ENCODE data around the gene VIPR1. TPM values are rescaled to one million over a fixed set of nuclear protein-coding genes. Genes with fewer than 3 reads are reported as not detected.

Gene VIPR1
- total RNA-seq, 1 donor from 2014 or later: 6.1 TPM

- Mint-ChIP-seq H3K9me3 (ENCODE audit: low read depth) (no peaks in the 10 kb centered on the region), H3K4me3 (ENCODE audit: unreplicated experiment) (no peak overlapping the region), H3K27me3 (ENCODE audit: low read depth) (peaks cover 7% of the 10 kb centered on the region), H3K4me1 (ENCODE audit: low read depth) (no peaks in the 10 kb centered on the region), H3K27ac (ENCODE audit: unreplicated experiment) (no peak overlapping the region), H3K36me3 (ENCODE audit: low read depth) (no peaks in the 10 kb centered on the region)
- DNase-seq (ENCODE audit: low spot score): no peak
- TF ChIP-seq CTCF (IDR thresholded peaks at IDR 0.05): no peak
These were observed 29.8 kb downstream of the VIPR1 start for GRCh38 chr3:42532229-42532628.

GRCh38 chr3:42533161-42533897 is 30.9 kb downstream of the VIPR1 start:
- Mint-ChIP-seq H3K36me3 (ENCODE audit: low read depth) (no peaks in the 10 kb centered on the region), H3K9me3 (ENCODE audit: low read depth) (no peaks in the 10 kb centered on the region), H3K4me3 (ENCODE audit: unreplicated experiment) (no peak overlapping the region), H3K4me1 (ENCODE audit: low read depth) (no peaks in the 10 kb centered on the region), H3K27me3 (ENCODE audit: low read depth) (peaks cover 8% of the 10 kb centered on the region), H3K27ac (ENCODE audit: unreplicated experiment) (no peak overlapping the region)
- DNase-seq (ENCODE audit: low spot score): no peak
- TF ChIP-seq CTCF (IDR thresholded peaks at IDR 0.05): no peak

DNA sequence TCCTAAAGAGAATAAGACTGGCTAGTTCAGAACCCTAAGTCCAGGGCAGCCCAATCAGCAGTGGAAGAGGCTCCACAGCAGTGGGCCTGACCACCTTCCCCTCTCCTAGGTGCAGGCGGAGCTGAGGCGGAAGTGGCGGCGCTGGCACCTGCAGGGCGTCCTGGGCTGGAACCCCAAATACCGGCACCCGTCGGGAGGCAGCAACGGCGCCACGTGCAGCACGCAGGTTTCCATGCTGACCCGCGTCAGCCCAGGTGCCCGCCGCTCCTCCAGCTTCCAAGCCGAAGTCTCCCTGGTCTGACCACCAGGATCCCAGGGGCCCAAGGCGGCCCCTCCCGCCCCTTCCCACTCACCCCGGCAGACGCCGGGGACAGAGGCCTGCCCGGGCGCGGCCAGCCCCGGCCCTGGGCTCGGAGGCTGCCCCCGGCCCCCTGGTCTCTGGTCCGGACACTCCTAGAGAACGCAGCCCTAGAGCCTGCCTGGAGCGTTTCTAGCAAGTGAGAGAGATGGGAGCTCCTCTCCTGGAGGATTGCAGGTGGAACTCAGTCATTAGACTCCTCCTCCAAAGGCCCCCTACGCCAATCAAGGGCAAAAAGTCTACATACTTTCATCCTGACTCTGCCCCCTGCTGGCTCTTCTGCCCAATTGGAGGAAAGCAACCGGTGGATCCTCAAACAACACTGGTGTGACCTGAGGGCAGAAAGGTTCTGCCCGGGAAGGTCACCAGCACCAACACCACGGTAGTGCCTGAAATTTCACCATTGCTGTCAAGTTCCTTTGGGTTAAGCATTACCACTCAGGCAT is 33.7 kb downstream of the VIPR1 start:
- no peak overlapping the region for H3K27ac Mint-ChIP-seq (ENCODE audit: unreplicated experiment)
- DNase-seq (ENCODE audit: low spot score): no peak
- no peak overlapping the region for H3K4me3 Mint-ChIP-seq (ENCODE audit: unreplicated experiment)
- H3K36me3 Mint-ChIP-seq (ENCODE audit: low read depth): no peaks in the 10 kb centered on the region
- H3K9me3 Mint-ChIP-seq (ENCODE audit: low read depth): no peaks in the 10 kb centered on the region
- H3K4me1 Mint-ChIP-seq (ENCODE audit: low read depth): no peaks in the 10 kb centered on the region
- peak; percentile 73 for TF ChIP-seq CTCF (IDR thresholded peaks at IDR 0.05)
- peaks cover 2% of the 10 kb centered on the region for H3K27me3 Mint-ChIP-seq (ENCODE audit: low read depth)

- H3K4me3 Mint-ChIP-seq (ENCODE audit: unreplicated experiment): no peak overlapping the region
- H3K27me3 Mint-ChIP-seq (ENCODE audit: low read depth): peaks cover 2% of the 10 kb centered on the region
- no peak for DNase-seq (ENCODE audit: low spot score)
- H3K4me1 Mint-ChIP-seq (ENCODE audit: low read depth): no peaks in the 10 kb centered on the region
- no peak overlapping the region for H3K27ac Mint-ChIP-seq (ENCODE audit: unreplicated experiment)
- TF ChIP-seq CTCF (IDR thresholded peaks at IDR 0.05): no peak
- H3K9me3 Mint-ChIP-seq (ENCODE audit: low read depth): no peaks in the 10 kb centered on the region
- no peaks in the 10 kb centered on the region for H3K36me3 Mint-ChIP-seq (ENCODE audit: low read depth)
These were observed 34.9 kb downstream of the VIPR1 start for GRCh38 chr3:42537350-42537749.

DNA sequence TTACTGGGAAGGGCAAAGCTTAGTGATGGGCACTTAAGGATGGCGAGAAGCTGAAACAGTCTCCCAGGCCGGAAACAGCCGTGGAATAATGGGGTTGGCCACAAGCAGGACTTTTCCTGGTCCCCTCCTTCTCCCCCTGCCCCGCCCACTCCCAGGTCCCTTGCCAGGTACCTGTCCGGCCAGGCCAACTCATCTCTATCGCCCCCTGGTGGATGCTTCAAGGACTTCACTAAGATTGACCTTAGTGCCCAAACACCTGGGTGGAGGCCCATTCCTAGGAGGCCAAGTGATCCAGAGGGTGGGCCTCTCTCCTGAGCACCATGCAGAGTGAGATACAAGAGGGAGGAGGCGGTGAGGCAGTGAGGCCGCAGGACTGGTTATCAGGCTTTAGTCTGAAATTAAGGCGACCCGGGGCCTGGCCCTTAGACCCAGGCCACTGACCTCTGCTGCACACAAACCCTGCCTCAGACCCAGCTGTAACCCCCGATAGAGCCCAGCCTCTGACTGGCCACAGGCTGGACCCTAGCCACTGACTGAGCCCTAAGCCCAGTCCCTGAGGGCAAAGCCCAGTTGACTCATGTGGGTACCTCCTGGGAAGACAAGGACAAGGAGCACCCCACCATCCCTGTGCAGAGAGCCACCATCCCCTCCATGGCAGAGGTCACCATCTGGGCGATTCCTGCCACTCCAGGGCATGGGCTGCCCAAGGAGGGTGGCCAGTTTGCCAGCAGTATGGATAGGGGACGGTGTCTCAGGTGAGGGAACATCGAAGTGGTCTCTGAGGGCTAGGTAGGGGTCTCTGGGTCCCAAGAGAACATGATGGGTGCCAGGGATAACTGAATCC is 37.6 kb downstream of the VIPR1 start:
- H3K4me1 Mint-ChIP-seq (ENCODE audit: low read depth): peaks cover 13% of the 10 kb centered on the region
- no peak for DNase-seq (ENCODE audit: low spot score)
- H3K36me3 Mint-ChIP-seq (ENCODE audit: low read depth): no peaks in the 10 kb centered on the region
- H3K27me3 Mint-ChIP-seq (ENCODE audit: low read depth): peaks cover 2% of the 10 kb centered on the region
- no peak overlapping the region for H3K27ac Mint-ChIP-seq (ENCODE audit: unreplicated experiment)
- peak; percentile 82 for TF ChIP-seq CTCF (IDR thresholded peaks at IDR 0.05)
- no peaks in the 10 kb centered on the region for H3K9me3 Mint-ChIP-seq (ENCODE audit: low read depth)
- H3K4me3 Mint-ChIP-seq (ENCODE audit: unreplicated experiment): no peak overlapping the region

Data from chondrocyte (in vitro differentiated cells).